Esophagus muscularis mucosa (tissue), 4 donors: Measurements from ENCODE around the gene COL12A1. TPM values are rescaled to one million over a fixed set of nuclear protein-coding genes. Genes with fewer than 3 reads are reported as not detected.

Experiments
- DNase-seq: peaks from one replicate; pipeline ENCODE4 v3.0.0-alpha.2; 2017; ENCODE audit errors: extremely low spot score
- H3K27ac ChIP-seq, 4 donors: fragments of 200-600 bp; sonication (generic); replicated peaks in 1 of 4; 1 replicate in 3 of 4; 2 replicates in 1 of 4; pipeline ENCODE4 v1.5.1; 2016 to 2019; ENCODE audit warnings: mild to moderate bottlenecking in 1 of 4
- H3K27me3 ChIP-seq, 4 donors: fragments of 200-600 bp; sonication (generic); one replicate each; pipeline versions ENCODE4 v1.5.1 to v1.6.0; 2016 to 2019
- H3K36me3 ChIP-seq, 4 donors: fragments of 200-600 bp; sonication (generic); one replicate each; pipeline ENCODE4 v1.5.1; 2016 to 2019
- H3K4me1 ChIP-seq, 4 donors: fragments of 200-600 bp; sonication (generic); one replicate each; pipeline ENCODE4 v1.5.1; 2016 to 2019
- H3K4me3 ChIP-seq, 4 donors: fragments of 200-600 bp; sonication (generic); 1 replicate in 2 of 4; 2 replicates in 2 of 4; pipeline ENCODE4 v1.5.1; 2016 to 2019; ENCODE audit warnings: mild to moderate bottlenecking in 4 of 4, moderate library complexity in 1 of 4
- H3K9me3 ChIP-seq, 4 donors: fragments of 200-600 bp; sonication (generic); 1 replicate in 3 of 4; 2 replicates in 1 of 4; pipeline ENCODE4 v1.5.1; 2016 to 2019
- EP300 ChIP-seq: sonication (generic); formaldehyde crosslinking; IDR thresholded peaks from one replicate; pipeline ENCODE4 v1.6.1; 2017; ENCODE audit warnings: antibody characterized with exemption
- POLR2A ChIP-seq: fragments of 450-650 bp; IDR thresholded peaks from one replicate; pipeline ENCODE4 v1.6.1; 2017; ENCODE audit warnings: antibody characterized with exemption, moderate library complexity, mild to moderate bottlenecking, low read depth
- POLR2AphosphoS5 ChIP-seq, 2 donors: sonication (generic); formaldehyde crosslinking; IDR thresholded peaks; one replicate each; pipeline ENCODE4 v1.6.1; 2017; ENCODE audit warnings: antibody characterized with exemption in 2 of 2
- WGBS: methylation state at CpG from one replicate; pipeline ENCODE4 v1.1.5; 2018; 5-methylcytosine and 5-hydroxymethylcytosine counted together
- intact Hi-C: fragments of 100-400 bp; cut with DNase I; formaldehyde crosslinking; loops from one replicate; pipeline ENCODE4 v1.15.1; 2023
- total RNA-seq, 4 donors: library from RNA; depleted of rRNA; stranded (reverse); fragments of >200 nt; gene quantifications; one replicate each; pipeline versions ENCODE4 v1.1.0 to v1.2.1, GENCODE V29; 2016
- TF ChIP-seq, protein P1 (sequence below), 3 experiments: fragments of 200-600 bp in 2 of 3; fragments of 450-650 bp in 1 of 3; sonication (generic) in 2 of 3; IDR thresholded peaks; one replicate each; pipeline ENCODE4 v1.5.1; 2017 to 2019; ENCODE audit warnings: antibody characterized with exemption in 3 of 3, mild to moderate bottlenecking in 2 of 3, moderate library complexity in 1 of 3

COL12A1 gene
- total RNA-seq, 4 donors from 2014 or later: 309 to 477 (median 376) TPM

DNA sequence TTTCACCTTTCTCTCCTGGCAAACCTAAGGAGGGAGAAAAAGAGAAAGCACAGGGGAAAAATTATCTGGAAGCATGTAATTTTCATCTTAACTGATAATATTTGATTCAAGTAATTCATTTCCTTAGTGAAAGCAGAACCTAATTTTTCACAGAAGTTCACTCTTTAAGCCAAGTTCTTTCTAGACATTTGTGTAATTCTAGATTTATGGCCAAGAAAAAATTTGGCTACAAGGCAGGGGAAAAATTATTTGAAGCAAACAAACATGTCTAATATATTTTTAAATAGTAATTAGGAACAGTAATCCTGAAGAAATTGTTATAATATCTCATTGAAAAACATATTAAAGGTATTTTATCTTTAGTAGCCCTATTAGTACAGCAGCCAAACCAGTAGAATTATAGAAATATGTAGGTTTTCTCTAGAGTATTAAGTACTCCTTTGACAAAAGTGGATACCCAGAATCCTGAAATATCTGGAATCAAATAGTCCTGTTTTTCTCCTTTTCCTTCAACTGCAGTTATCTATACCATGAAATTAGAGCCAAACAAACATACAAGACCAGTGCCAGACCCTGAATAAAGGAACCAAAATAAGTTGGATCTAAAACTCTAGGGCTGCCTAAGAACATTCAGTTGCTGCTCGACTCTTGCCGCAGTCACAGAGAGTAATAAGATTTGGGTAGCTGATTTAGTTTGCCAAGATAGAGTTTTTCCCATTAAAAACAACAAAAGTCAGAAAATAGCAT lies 116.5 kb downstream of the COL12A1 start:
- WGBS: 77% methylated on average over 2 of the region's 2 CpGs
- no peak overlapping the region for H3K4me3 ChIP-seq

DNA sequence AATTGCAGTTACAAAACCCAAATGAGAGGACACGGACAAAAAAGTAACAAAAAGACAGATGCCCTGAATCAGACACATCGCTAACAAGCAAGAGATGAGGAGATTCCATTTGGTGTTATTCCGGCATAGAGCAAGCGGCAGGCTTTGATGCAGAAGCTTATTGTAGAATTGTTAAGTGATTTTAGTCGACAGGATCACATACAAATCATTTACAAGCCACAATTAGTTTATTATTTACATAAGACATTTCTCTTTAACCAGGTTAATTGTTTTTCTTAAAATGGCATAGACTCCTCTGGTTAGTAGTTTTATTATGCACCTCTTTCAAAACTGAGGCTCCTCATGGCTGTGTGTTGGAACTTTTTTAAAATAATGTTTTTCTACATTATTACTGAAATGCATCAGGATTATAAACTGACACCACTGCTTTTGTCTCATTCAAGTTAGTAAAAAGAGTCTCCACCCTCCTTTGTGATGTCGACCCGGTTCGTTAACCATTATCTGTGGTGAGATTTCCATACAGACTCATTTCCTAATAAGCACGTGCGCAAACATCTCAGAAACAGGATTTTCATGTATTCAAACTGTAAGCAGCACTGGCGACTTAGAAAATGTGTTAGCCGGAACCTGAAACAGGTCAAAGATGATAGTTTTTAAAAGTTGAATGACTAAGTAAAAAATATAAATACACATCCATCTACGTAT lies 119.8 kb downstream of the COL12A1 start:
- peaks cover 0 to 33% (median 31%) of the 10 kb centered on the region in 4 donors for H3K4me1 ChIP-seq
- no peak for TF ChIP-seq POLR2AphosphoS5 (IDR thresholded peaks at IDR 0.05)
- TF ChIP-seq EP300: no peak
- TF ChIP-seq, protein P1, sequence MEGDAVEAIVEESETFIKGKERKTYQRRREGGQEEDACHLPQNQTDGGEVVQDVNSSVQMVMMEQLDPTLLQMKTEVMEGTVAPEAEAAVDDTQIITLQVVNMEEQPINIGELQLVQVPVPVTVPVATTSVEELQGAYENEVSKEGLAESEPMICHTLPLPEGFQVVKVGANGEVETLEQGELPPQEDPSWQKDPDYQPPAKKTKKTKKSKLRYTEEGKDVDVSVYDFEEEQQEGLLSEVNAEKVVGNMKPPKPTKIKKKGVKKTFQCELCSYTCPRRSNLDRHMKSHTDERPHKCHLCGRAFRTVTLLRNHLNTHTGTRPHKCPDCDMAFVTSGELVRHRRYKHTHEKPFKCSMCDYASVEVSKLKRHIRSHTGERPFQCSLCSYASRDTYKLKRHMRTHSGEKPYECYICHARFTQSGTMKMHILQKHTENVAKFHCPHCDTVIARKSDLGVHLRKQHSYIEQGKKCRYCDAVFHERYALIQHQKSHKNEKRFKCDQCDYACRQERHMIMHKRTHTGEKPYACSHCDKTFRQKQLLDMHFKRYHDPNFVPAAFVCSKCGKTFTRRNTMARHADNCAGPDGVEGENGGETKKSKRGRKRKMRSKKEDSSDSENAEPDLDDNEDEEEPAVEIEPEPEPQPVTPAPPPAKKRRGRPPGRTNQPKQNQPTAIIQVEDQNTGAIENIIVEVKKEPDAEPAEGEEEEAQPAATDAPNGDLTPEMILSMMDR (IDR thresholded peaks at IDR 0.05): no peak
- no peak for TF ChIP-seq POLR2A
- H3K36me3 ChIP-seq: peaks cover 0 to 39% (median 16%) of the 10 kb centered on the region in 4 donors
- 80% methylated on average over 13 of the region's 13 CpGs for WGBS
- peak overlapping the region; percentile 42 to 49 (median 48) for H3K4me3 ChIP-seq
- no peaks in the 10 kb centered on the region for H3K27me3 ChIP-seq
- intact Hi-C loops: loop anchor here (10.0 kb wide), 1 partner anchor 671 kb away; no protein-coding TSS in a partner anchor
- peak overlapping the region; percentile 71 to 78 (median 71) for H3K27ac ChIP-seq
- no peak for DNase-seq
- no peaks in the 10 kb centered on the region for H3K9me3 ChIP-seq

More for the DNA sequence above, 116.5 kb downstream of the COL12A1 start:
- DNase-seq: no peak
- TF ChIP-seq, protein P1 (IDR thresholded peaks at IDR 0.05): no peak
- no peak for TF ChIP-seq POLR2A
- TF ChIP-seq EP300: no peak
- no peak for TF ChIP-seq POLR2AphosphoS5 (IDR thresholded peaks at IDR 0.05)
- Histone ChIP-seq H3K4me1 (peaks cover 0 to 55% (median 47%) of the 10 kb centered on the region in 4 donors), H3K27me3 (no peaks in the 10 kb centered on the region), H3K27ac (peak overlapping the region; percentile 44 to 62 (median 52)), H3K9me3 (no peaks in the 10 kb centered on the region), H3K36me3 (peaks cover 0 to 41% (median 18%) of the 10 kb centered on the region in 4 donors)
- intact Hi-C loops: loop anchor here (10.0 kb wide), 1 partner anchor 675 kb away; no protein-coding TSS in a partner anchor

DNA sequence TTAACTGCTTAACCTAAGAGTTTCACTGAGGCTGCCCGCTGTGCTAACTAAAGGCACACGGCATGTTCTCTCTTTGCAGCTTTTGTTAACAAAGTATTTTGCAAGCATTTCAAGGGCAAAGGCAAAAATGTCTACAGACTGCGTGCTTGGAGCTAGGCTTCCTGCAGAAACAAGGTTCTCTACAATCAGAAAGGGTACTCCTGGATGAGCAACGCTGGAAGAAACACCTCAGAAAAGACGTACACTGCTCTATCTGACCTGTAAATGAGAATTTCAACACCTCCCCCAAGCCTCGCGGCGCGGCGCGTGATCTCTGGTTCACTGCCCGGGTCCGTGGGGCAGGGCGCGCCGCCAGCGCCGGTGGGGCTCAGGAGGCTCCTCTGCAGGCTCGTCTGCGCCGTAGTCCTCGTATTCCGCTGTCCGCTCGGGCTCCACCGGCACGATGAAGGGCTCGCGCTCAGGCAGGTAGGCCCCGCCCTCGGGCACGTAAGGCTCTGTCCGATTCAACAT lies 120.9 kb downstream of the COL12A1 start:
- Histone ChIP-seq H3K9me3 (no peaks in the 10 kb centered on the region), H3K27ac (peak overlapping the region; percentile 71 to 78 (median 71)), H3K4me3 (peak overlapping the region; percentile 42 to 49 (median 48)), H3K27me3 (no peaks in the 10 kb centered on the region), H3K4me1 (peaks cover 0 to 33% (median 30%) of the 10 kb centered on the region in 4 donors), H3K36me3 (peaks cover 0 to 35% (median 14%) of the 10 kb centered on the region in 4 donors)
- intact Hi-C loops: loop anchor here (10.0 kb wide), 1 partner anchor 670 kb away; no protein-coding TSS in a partner anchor
- TF ChIP-seq, protein P1 (IDR thresholded peaks at IDR 0.05): no peak
- TF ChIP-seq POLR2AphosphoS5 (IDR thresholded peaks at IDR 0.05): peak; percentile 39 to 50
- DNase-seq: no peak
- 26% methylated on average over 29 of the region's 33 CpGs for WGBS

- H3K27me3 ChIP-seq: no peaks in the 10 kb centered on the region
- DNase-seq: no peak
- intact Hi-C loops: loop anchor here (10.0 kb wide), 1 partner anchor 669 kb away; no protein-coding TSS in a partner anchor
- no peak overlapping the region for H3K4me3 ChIP-seq
- TF ChIP-seq POLR2A (no peak), POLR2AphosphoS5 (IDR thresholded peaks at IDR 0.05) (no peak), EP300 (no peak)
- TF ChIP-seq, protein P1 (IDR thresholded peaks at IDR 0.05): no peak
- peaks cover 0 to 31% (median 22%) of the 10 kb centered on the region in 4 donors for H3K4me1 ChIP-seq
- no peaks in the 10 kb centered on the region for H3K9me3 ChIP-seq
- H3K27ac ChIP-seq: peak overlapping the region in 3 of 4 donors; percentile 6 to 78 (median 71)
- H3K36me3 ChIP-seq: peaks cover 0 to 28% (median 13%) of the 10 kb centered on the region in 4 donors
- WGBS: 62% methylated on average over 4 of the region's 4 CpGs
Measured at GRCh38 chr6:75084018-75084417, 121.8 kb downstream of the COL12A1 start.
